GM18502 (cell line): Measurements from ENCODE around the gene CBLC.

Experiments used
- ATAC-seq: cut with Tn5 transposase; IDR thresholded peaks from one replicate; pipeline ENCODE4 v1.9.1; 2021; ENCODE audit warnings: mild to moderate bottlenecking; ENCODE audit not compliant: unreplicated experiment, poor library complexity

The CBLC gene

DNA sequence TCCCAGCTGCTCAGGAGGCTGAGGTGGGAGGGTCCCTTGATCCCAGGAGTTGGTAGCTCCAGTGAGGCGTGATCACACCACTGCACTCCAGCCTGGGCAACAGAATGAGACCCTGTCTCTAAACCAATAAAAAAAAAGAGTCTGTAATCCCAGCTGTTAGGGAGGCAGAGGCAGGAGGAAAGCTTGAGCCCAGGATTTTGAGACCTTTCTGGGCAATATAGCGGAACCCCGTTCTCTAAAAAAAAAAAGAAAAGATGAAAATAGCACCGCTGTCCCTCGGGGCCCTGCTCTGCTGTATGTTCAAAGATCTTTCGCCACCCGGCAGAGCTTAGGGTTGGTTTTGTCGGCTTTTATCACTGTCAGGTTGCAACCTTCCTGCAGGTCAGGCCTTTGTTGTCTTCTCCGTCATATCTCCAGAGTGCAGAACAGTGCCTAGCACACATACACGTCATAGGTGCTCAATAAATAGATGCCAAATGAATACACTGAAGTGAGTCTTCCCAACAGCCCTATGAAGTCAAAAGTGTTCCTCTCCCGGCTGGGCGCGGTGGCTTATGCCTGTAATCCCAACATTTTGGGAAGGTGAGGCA is 17.8 kb downstream of the CBLC start:
- no peak for ATAC-seq

GRCh38 chr19:44796701-44797115 is 19.0 kb downstream of the CBLC start:
- no peak for ATAC-seq

DNA sequence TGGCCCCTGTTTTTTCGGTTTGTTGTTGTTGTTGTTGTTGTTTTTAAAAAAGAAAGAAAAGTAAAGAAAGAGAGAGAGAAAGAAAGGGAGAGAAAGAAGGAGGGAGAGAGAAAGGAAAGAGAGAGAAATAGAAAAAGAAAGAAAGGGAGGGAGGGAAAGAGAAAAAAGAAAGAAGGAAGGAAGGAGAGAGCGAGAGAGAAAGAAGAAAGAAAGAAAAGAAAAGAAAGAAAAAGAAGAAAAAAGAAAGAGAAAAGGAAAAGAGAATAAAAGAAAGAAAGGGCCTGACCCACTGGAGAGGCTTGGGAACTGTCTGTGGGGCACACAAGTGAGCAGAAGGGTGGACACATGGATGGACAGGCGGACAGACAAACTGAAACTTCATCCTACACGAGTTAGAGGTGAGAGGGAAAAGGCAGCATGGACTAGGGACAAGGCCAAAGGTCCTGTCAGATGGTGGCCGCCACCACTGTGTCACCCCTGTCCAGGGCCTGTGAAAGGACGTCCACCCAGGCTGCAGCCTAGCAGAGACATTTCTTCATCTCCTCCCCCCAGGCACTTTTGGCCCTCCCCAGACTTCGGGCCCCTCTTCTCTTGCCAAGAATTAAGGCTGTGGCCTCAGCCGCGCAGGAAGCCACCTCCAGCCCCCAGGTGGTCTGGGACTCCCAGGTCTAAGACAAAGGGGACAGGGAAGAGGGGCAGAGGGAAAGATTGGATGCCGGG is 22.1 kb downstream of the CBLC start:
- no peak for ATAC-seq

DNA sequence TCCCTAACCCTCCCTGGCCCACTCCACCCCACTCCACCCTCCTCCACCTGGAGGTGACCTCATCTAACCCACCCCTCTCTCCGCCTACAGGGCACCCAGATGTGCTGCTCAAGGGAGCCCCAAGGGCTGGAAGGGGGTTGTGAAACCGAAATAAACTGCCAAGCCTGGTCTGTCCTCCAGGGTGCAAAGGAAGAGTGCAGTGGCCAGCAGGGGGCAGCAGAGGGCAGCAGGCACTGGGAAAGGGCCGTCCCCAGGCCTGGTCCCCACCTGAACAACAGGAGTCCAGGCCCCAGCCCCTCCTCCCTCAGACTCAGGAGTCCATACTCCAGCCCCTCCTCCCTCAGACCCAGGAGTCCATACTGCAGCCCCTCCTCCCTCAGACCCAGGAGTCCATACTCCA is 22.8 kb downstream of the CBLC start:
- no peak for ATAC-seq

GRCh38 chr19:44803442-44804428 is 26.0 kb downstream of the CBLC start:
- ATAC-seq = no peak

DNA sequence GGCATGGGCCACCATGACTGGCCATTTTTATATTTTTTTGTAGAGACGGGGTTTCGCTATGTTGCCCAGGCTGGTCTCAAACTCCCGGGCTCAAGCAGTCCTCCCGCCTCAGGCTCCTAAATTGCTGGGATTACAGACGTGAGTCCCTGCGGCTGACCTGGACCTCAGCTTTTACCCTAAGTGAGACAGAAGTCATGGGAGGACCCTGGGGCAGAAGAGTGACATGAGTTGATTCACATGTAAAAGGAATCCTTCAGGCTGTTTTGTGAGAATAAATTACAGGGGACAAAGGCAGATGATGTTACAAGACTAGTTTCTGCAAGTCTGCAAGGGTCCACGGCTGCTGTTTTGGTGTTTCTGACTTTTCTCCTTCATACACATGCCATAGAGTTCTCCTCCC is 28.6 kb downstream of the CBLC start:
- ATAC-seq = no peak

GRCh38 chr19:44807162-44807561 is 29.5 kb downstream of the CBLC start:
- ATAC-seq = no peak

DNA sequence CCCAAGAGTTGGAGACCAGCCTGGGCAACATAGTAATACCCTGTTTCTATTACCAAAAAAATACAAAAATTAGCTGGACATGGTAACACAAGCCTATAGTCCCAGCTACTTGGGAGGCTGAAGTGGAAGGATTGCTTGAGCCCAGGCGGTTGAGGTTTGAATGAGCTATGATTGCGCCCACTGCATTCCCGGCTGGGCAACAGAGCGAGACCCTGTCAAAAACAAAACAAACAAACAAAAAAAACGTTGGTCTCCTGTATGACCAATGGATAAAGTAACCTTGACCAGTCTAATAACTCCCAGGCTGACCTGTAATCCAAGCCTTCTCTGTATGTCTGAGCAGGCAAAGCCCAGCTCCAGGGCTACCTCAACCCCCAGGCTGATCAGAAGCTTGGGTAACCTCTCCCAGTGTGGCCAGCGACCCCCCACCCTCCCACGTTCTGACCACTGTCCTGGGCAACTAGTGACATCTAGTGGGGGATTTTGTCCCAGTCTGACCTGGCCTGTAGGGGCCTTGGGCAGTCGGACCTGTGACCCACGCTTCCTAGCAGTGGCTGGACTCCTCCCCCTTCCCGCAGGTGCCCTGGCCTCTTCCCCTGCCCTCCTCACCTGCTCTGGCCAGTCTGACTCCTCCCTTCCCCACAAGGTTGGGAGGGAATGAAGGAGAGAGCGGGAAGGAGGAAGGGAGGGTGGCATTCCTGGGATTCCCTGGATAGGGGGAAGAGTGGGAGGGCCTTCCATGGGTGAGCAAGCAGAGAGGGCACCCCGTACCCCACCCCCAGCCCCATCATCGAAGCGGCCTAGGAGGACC is 30.2 kb downstream of the CBLC start:
- no peak for ATAC-seq

DNA sequence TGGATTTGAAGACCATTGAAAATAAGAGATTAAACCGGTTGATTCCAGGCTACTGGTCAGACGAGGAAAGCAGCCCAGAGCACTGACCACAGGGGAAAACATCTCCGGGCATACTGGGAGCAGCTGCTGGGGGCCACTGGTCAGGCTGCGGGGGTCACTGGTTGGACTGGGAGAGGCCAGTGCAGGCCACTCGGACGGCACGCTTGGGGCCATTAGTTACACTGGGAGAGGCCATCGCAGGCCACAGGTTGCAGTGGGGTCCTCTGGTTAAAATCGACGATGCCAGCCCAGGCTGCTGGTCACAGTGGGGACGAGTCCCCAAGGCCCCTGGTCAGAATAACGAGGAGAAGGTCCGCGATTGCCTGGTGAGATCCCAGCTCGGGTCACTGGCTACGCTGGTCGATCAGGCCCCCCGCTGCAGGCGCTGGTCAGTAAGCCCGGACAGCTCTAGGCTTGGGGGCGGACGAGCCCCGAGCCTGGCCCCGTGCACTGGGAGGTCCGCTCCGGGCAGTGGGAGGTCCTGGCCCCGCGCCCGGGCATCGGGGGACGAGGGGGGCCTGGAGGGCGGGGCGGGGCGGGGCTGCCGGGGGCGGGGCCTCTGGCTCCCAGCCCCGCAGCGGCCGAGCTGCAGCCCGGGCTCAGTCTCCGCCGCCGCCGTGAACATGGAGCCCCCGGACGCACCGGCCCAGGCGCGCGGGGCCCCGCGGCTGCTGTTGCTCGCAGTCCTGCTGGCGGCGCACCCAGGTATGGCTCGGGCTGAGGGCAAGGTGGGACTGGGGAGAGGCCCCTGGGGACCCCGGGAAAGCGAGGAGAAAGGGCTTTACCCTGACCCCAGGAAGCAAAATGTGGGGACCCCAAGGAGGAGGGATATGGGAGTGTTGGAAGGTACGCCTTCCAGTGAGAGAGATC is 31.0 kb downstream of the CBLC start, which contains the start of gene BCAM:
Gene BCAM (plus strand): TSS at position 641 of the 909 bp plus-strand sequence. CDS start 22 bp downstream, at position 663.
- no peak for ATAC-seq

GRCh38 chr19:44809577-44810233 is 32.0 kb downstream of the CBLC start:
- ATAC-seq = no peak

DNA sequence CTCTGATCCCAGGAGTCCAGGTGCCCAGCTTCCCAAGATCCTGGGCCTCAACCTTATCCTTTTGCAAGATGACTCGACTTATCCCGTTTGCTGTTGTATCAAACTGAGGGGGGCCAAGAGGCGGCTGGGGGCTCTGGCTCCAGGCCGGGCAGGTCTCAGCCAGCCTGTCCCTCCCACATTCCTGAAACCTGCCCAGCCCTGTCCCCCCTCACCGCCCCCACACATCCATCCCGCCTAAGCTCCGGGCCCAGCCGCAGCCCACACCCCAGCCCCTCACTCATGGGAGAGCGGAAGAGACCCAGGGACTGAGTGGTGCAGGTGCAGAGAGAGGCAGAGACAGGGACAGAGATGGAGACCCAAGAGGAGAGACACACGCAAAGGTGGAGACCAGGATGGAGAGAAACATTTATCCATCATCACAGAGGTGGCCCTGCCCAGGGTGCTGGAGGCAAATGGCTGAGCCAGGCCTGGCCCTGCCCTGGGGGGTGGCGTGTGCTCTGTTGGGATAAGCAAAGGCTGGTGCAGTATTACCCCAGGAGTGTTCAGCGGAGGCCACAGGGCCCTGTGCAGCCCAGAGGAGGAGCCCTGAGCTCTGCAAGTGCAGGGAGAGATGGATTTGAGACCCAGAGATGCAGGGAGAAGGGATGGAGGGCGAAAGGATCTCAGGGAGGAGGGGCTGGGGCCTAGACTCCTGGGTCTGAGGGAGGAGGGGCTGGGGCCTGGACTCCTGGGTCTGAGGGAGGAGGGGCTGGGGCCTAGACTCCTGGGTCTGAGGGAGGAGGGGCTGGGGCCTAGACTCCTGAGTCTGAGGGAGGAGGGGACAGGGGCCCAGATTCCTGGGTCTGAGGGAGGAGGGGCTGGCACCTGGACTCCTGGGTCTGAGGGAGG is 32.8 kb downstream of the CBLC start:
- no peak for ATAC-seq

GRCh38 chr19:44811122-44811419 is 33.4 kb downstream of the CBLC start:
- ATAC-seq = no peak

DNA sequence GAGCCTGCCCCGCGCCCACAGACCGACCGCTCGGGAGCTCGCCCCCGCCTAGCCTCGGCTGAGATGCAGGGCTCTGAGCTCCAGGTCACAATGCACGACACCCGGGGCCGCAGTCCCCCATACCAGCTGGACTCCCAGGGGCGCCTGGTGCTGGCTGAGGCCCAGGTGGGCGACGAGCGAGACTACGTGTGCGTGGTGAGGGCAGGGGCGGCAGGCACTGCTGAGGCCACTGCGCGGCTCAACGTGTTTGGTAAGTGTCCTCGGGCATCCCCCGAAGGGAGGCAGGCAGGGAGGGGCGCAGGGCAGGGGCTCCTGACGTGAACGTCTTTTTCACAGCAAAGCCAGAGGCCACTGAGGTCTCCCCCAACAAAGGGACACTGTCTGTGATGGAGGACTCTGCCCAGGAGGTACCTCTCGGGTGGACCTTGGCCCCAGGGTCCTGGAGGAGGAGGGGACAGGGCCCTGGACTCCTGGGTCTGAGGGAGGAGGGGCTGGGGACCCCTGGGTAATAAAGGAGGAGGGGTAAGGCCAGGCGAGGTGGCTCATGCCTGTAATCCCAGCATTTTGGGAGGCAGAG is 34.5 kb downstream of the CBLC start:
- ATAC-seq = no peak

GRCh38 chr19:44813070-44813840 is 35.6 kb downstream of the CBLC start:
- no peak for ATAC-seq

- ATAC-seq = no peak
Measured at GRCh38 chr19:44813841-44814470, 36.3 kb downstream of the CBLC start.

- ATAC-seq = no peak
Measured at GRCh38 chr19:44814517-44814916, 36.8 kb downstream of the CBLC start.
